GM19043 (cell line): ENCODE measurements around the gene PDZRN3.
"Not testable (repeated sequence)": the region's sequence is repeated elsewhere in the genome, so short reads cannot be mapped to it uniquely, and the experiment has no call there.

ENCODE experiments used
- ATAC-seq: cut with Tn5 transposase; IDR thresholded peaks from one replicate; pipeline ENCODE4 v1.9.1; 2021; ENCODE audit warnings: low read depth; ENCODE audit not compliant: unreplicated experiment

Gene PDZRN3

DNA sequence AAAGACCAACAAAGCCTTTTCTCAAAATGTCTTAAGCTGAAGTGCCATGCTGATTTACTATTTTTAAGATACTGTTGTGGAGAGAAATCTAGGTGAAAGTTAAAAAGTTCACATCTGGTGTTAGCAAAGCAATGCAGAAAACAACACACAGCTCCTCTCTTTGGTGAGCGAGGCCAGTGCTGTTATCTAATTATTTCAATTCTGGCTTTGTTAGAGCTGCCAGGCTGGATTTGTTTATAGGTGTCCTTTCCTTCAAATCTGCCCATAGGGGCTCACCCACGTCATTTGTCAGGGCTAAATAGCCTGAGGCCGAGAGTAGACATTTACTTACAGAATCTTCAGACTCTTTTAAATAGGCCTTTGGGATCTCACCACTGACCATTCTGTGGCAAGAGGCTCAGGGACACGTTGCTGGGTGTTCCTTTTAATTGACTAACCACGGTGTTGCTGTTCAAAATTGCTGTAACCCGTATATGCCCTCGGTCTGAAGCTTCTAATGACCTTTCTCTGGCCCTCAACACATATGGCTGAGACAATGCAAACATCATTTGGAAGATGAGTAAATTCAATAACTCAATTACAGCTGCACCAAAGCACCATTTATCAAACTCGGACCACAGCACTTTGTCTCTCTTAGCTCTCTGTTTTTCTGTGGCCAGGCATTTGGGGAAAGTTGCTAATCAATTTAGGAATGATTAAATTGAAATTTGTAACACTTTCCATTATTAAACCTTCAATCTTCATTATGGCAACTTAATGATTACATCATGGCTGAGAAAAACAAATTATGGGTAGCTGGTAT is 152.6 kb downstream of the PDZRN3 start:
- no peak for ATAC-seq

DNA sequence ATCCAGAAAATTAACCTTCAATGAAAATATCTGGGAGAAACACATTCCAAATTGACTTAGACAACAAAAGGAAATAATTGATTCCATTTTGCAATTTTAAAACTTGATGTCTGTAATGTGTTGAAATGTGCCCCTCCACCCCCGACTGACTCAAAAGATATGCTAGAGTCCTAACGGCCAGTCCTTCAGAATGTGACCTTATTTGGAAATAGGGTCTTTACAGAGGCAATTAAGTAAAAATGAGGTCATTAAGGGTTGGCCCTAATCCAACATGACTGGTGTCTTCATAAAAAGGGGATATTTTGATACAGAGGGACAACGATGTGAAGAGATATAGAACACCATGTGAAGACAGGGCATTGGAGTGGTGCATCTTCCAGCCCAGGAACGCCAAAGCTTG is 153.9 kb downstream of the PDZRN3 start:
- no peak for ATAC-seq

DNA sequence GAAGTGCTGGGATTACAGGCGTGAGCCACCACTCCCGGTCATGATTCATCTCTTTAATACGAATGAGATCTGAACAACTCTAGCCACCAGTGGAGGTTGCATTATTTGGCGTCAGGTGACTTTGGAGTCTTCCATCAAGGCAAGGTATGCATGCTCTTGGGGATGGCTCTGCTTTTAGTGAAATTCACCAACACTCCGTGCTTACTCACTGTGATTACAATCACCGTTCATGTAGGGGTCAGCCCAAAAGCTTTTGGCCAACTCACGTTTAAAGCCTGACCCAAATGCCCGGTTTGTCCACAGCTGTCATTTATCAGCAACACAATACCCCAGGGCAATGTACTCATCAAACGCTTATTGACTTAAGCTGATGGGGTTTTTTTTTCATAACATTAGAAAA is 155.4 kb downstream of the PDZRN3 start:
- no peak for ATAC-seq

DNA sequence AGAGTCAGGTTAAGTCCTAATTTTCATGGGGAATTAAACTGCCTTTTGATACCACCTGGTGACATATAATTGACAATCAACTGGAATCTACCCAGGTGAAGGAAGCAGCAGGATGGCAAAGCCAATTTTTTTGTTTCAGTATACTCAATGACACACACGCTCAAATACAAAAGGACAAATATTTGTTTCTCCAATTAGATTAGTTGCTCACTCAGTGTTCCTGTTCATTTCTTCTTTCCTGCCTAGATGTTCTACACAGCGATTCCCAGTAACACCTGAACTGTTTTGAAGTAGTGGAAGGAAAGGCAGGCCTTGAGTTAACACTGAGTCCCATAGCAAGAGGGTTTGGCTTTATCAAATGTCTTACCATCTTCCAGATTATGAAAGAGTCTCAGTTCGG is 157.5 kb downstream of the PDZRN3 start:
- no peak for ATAC-seq

DNA sequence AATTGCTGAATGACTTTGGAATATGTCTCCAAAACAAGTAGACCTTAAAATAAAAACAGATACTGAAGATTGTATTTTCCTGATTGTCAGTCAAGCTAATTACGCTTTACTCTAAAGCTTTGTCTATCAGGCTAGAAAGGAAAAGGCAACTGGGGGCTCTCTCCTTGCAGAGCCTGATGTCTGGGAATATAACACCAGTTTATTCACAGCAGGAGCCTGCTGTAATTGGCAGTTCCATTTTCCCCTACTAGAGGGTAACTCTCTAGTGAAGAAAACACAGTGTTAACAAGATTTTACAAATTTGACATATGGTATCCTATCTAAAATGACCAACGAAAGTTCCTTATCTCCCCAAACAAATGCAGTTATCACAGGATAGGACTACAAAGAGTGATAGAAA is 158.8 kb downstream of the PDZRN3 start:
- no peak for ATAC-seq

DNA sequence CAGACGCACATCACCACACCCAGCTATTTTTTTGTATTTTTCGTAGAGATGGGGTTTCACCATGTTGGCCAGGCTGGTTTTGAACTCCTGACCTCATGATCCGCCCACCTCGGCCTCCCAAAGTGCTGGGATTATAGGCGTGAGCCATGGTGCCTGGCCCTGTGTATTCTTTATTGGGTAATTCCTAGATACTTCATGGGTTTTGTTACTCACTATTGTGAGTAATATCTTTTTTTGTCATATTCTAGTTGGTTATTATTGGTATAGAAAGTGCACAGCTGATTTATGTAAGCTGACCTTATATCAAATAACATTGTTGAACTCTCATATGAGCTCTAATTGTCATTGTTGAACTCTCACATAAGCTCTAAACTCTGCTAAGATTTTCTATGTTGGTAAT is 160.6 kb downstream of the PDZRN3 start:
- ATAC-seq, result not testable (repeated sequence)

DNA sequence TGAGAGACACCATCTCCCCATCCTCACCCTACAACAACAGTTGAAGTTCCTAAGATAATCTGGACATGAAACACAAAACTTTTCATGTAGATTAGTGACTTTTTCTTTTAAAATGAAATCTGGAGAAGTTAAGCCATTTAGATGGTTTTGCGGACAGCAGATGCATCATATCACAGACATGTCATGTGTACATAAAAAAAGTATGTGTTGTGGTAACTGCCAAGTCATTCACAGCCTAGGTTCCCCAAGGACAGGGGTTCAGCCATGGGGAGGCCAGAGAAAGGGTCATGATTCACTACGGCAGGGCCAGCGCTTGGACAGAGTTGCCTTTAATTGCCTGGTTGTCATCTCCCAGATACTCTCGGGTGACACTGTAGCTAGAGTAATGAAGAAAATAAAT is 163.2 kb downstream of the PDZRN3 start:
- no peak for ATAC-seq

DNA sequence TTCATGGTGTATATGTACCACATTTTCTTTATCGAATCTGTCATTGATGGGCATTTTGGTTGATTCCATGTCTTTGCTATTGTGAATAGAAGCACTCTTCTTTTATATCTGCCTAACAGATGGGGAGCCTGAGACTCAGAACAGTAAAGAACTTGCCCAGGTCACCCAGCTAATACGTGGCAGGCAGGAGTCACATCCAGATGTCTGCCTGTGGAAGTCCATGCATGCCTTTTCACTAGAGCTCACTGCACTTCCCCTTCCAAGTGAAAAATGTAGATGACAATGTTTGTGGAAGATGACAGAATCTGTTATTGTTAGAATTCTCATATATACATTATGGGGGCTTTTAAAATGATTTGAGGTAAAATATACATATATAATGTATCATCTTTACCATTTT is 165.0 kb downstream of the PDZRN3 start:
- no peak for ATAC-seq

DNA sequence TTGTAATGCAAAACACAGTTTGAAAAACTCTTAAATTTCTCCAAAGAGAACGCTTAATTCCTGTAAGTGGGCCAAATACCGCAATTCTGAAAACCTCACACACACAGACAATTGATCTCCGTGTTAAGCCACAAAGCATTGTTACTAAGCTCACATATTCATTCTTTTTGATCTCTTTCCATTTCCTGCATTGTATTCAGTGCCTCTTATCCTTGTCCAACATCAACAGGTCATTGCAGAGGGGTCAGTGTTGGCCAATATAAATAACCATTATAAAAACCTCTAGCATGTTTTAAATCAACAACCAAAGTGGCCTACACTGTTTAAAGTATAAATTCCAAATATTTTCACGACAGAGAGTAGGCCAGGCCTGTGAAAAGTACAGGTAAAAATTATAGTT is 171.1 kb downstream of the PDZRN3 start:
- no peak for ATAC-seq

DNA sequence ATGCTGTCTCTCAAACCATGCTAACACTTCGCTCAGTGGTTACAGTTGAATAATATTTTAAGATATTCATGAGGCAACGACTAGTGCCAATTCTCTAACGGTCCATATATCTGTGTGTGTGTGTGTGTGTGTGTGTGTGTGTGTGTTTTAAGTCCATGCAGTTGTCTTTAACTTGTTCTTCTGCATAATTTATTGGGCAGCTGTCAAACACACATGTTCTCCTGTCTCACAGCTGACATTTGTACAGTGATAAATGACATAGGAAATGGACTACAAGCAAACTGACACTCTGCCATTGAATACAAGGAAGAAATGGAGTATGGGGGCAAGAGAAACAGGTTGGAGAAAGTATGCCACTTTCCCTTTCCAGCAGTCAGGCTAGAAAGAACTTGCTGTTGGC is 172.0 kb downstream of the PDZRN3 start:
- ATAC-seq, result no peak

DNA sequence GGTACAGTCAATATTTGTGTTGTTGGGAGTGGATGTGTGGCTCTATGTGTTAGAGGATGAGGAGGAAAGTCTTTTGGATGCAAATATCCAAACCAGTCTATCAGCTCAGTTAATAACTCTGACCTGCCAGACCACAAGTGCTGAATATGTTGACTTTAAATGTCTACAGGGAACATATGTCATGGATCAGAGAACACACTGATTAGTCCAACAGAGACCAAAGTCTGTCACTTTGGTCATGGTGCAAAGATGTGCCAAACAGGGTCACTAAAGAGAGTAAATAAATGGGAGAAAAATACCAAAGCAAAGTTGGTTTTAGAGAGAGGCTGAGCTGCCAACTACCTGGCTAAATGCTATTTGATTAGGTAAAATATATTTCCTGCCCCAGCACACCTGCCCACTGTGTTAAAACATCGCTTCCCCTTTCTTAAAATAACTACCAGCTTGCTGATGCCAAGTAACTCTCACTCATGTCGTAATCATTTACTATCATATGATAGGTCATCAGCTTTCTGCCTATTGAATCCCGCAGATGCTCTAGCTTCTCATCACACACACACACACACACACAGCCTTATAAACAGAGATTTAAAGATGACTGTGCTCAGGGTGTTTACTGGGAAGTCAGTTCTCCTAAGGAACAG is 173.3 kb downstream of the PDZRN3 start:
- no peak for ATAC-seq

DNA sequence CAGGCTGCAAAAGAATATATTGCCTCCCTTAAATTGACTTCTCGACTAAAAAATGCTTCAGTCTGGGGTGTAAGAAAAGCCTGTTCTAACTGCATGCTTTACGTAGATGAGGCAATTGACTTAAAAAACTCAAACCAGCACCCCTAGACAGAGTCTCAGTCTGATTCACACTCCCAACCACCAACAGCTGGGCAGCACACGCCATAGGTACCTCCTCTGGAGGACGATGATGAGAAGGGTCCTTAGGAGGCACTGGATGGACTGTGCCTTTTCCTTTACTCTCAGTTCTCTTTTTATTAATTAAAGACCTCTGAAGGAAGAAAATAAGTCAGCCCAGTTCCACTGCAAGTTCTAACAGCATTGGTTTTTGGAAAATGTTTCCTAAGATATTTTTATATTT is 175.0 kb downstream of the PDZRN3 start:
- ATAC-seq, result peak; percentile 29

DNA sequence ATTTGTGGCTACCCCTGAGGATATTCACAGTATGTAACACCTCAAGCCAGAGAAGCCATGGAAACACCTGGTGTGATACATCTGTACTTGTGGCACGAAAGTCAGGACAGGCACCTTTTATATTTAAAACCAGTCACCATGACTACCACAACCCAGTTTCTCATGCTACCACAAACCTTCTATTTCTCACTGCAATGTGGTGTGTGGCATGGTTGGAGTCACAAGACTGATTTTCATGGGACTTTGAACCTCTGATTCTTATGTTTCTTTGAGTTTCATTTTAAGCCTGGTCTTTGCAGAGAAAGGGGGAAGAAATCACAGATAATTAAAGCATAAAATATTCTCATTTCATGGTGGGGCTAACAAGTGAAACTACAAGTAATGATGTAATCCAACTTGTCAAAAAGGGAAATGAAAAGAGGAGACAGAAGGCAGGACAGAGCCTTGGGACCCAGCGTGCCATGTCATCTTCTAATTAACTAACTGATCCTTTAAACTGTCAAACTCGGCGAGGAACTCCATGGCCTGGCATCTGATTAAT is 175.9 kb downstream of the PDZRN3 start:
- peak; percentile 84 for ATAC-seq

DNA sequence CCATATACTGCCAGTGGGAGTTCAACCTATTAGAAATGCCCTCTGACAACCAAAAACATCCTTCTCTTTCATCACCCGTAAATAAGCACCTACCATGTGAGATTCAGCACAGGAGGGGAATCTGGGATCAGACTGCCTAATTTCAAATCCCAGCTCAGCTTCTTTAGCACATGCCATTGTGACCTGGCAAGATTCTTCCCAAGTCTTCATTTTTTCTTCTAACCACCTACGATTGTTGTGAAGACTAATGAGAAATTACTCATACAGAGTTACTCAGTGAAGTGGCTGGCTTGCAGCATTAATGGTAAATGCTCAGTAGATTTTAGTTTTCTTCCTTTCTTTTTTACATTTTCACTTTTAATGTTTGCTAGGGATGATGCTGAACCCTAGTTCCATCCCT is 176.7 kb downstream of the PDZRN3 start:
- ATAC-seq, result no peak

DNA sequence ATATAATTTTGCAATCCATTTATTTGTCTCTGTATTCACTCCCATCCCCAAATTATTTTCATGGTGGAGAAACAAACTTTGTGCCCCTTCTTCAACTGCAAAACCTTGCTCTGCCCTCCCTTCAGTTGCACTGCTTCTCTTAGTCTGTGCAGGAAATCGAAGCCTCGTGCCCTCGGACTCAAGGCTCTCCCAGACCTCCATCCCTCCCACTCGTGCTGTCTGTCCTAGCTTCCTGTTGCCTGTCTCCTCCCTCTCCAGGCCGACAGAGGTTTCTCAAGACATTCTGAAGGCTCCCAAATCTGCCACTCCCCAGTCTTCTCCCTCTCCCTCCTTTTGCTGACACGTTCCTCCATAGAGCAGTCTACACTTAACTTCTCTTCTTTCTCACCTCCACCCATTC is 177.6 kb downstream of the PDZRN3 start:
- no peak for ATAC-seq

DNA sequence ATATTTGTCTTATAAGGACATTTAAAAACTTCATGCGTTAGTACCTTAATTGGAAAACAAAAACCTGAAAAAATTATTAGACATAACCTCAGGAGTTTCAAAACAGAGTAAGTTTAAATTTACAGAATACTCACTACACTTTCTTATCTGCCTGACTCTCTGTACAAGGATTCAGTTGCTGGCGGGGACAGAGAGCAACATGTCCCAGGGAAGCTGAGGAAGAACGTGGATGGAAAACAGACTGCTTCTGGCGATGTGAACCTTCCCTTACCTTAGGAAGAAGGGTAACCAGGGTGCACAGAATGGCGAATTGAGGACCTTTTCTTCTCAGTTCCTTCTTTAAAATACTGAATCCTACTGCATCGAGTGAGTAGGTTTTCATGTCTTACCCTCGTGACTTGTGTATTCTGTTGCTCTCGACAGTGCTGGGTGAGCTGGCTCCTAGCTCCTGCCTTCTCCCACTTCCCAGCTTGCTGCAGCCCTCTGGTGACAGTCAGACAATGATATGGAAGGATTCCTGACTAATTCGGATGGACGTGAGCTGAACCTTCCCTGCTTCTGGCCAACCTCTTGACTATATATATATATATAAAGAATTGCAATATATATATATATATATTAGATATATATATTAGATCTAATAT is 178.2 kb downstream of the PDZRN3 start:
- ATAC-seq, result no peak

DNA sequence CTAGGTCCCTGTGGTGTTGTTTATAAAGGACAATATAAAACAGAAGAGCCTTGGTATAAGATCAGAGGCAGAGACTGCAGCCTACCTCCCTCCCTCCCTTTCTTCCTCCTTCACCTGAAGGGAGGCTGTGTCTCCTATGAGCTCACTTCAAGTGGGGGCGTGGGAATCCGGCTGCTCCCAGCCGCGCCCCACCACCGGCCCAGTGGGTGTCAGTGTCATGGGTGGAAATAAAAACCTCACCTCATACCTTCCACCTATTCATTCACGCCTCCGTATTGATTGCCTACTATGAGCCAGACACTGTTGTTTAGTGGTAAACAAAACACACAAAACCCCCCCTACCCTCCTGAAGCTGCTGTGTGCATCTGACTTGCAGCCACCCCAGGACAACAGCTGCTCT is 181.9 kb downstream of the PDZRN3 start:
- ATAC-seq, result no peak

DNA sequence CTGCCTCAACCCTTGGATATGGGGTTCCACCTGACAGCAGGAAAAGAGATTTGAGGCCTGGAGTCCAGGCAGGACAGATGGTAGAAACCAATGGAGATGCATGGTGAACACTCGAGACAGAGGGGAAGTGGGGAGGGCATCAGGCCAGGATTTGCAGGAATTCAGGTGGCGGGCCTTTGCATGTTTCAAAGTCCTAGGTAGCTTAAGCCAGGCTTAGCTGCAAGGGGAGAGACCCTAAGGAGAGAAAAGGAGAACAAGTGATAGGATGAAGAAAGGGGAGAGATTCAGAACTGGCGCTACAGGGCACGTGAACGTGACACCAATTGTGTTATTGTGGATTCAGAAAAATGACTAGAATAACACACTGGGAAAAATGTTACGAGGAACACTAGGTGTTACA is 182.6 kb downstream of the PDZRN3 start:
- ATAC-seq, result no peak

DNA sequence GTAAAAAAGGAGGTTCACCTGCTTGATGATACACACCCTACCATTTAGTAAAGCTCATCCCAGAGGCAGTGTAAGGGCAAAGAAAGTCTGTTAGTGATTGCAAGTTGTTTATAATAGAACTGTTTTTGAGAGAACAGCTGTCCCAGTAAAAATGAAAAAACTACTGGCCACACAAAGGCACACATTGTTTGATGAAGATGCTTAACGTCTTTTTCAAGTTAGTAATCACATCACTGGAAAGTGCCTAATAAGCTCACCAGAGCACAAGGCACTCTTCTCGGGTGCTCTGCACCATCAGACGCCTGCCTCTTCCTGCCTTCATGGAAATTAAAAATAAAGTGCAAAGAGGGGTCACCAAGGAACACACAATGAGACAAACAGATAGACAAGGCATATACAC is 186.9 kb downstream of the PDZRN3 start:
- ATAC-seq, result no peak

DNA sequence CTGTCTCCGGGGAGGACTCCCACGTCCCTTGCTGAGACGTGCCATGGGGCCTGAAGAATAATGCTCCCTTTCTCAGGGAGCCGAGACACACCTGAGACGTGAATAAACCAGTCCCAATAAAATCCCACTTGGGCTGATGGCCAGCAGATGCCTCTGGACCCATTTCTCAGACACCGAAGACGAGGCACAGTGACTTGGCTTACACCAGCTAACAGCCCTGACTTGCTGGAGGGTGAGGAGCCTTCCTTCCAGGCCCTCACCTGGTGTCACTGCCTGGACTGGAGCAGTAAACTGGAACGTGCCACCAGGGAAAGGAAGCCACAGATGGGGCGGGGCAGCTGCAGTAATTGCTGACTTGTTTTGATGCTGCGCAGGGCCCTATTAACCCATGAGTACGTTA is 189.7 kb downstream of the PDZRN3 start:
- no peak for ATAC-seq

DNA sequence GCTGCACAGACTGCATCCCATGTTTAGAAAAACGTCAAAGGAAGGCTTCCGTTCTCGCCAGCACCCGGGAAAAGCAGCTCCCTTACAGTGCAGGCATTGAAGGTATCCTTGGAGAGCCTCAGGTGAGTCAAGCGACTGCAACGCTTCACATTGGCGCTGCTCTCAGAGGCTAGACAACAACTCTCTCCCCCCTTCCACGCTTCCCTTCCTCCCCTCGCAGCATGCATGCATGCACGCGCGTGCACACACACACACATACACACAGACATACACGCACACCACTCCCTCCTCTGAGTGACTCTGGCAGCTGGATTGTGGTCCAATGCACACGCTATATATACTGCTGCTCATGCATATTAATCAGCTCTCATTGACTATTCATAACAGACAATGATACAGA is 191.1 kb downstream of the PDZRN3 start:
- ATAC-seq, result no peak

DNA sequence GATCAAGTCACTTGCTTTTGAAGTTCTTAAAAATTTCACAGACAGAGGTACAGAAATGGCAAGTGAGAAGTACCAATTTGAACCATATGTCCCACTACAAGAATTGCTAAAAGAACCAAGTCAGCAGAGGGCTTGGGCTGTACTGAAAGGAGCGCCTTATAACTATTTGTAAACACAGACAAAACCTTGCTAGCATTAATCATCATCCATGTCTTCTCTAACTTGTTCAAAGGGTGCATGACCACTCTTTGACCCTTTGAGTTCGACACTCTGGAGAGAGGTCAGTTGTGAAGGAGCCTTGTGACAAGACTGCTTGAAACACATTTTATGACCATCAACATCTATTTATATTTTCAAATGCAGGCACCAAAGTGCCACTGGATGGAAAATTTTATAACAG is 191.7 kb downstream of the PDZRN3 start:
- no peak for ATAC-seq
